Urothelium cell line (cell line): ENCODE measurements around the gene SEC23IP.
"Not testable (repeated sequence)": the region's sequence is repeated elsewhere in the genome, so short reads cannot be mapped to it uniquely, and the experiment has no call there.

Experiments used
- DNase-seq: peaks from one replicate; pipeline ENCODE4 v3.0.0; 2011; ENCODE audit warnings: low spot score, mixed read lengths
- FAIRE-seq: peaks from 2 replicates; lab custom pipeline; 2011; peaks lifted over from hg19 to GRCh38; lab: Jason Lieb, UNC

The SEC23IP gene

DNA sequence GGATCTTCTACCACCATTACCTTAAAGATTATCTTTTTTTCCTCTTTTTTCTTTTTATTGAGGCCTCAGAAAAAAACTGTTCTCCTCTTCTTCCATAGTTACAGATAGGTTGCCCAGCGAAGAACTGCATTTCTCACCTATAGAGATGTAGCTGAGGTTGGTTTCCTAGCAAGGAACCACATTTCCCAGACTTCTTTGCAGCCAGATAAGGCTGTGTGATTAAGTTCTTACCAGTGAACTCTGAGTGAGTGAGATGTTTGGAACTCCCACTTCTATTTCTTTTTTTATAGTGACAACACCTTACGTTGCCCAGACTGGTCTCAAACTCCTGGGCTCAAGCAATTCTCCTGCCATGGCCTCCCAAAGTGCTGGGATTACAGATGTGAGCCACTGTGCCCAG lies 14.0 kb upstream of the SEC23IP start:
- DNase-seq: no peak
- no peak for FAIRE-seq

- not testable (repeated sequence) for FAIRE-seq, DNase-seq
These were observed 8.5 kb upstream of the SEC23IP start for GRCh38 chr10:119883901-119884611.

DNA sequence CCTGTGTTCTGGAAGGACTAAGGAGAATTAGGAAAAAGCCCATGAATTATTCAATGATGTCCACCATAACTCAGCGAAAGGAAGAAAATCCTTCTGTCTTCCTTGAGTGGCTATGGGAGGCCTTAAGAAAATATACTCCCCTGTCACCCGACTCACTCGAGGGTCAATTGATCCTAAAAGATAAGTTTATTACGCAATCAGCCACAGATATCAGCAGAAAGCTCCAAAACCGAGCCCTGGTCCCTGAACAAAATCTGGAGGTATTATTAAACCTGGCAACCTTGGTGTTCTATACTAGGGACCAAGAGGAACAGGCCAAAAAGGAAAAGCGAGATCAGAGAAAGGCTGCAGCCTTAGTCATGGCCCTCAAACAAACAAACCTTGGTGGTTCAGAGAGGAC lies 6.5 kb upstream of the SEC23IP start:
- DNase-seq, FAIRE-seq: not testable (repeated sequence)

GRCh38 chr10:119888715-119889114 lies 3.8 kb upstream of the SEC23IP start:
- not testable (repeated sequence) for DNase-seq, FAIRE-seq

- FAIRE-seq, DNase-seq: not testable (repeated sequence)
These were observed 3.3 kb upstream of the SEC23IP start for GRCh38 chr10:119889201-119889600.

DNA sequence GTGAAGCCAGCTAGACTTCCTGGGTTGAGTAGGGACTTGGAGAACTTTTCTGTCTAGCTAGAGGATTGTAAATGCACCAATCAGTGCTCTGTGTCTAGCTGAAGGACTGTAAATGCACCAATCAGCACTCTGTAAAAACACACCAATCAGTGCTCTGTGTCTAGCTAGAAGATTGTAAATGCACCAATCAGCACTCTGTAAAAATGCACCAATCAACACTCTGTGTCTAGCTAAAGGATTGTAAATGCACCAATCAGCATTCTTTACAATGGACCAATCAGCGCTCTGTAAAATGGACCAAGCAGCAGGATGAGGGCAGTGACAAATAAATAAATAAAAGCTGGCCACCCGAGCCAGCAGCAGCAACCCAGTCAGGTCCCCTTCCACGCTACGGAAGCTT lies 2.2 kb upstream of the SEC23IP start:
- DNase-seq, FAIRE-seq: not testable (repeated sequence)

DNA sequence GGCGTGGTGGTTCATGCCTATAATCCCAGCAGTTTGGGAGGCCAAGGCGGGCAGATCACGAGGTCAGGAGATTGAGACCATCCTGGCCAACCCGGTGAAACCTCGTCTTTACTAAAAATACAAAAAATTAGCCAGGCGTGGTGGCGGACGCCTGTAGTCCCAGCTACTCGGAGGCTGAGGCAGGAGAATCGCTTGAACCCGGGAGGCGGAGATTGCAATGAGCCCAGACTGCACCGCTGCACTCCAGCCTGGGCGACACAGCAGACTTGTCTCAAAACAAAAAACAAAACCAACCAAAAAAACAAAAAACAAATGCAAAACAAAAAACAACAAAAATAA lies 712 bp upstream of the SEC23IP start:
- FAIRE-seq, DNase-seq: not testable (repeated sequence)

DNA sequence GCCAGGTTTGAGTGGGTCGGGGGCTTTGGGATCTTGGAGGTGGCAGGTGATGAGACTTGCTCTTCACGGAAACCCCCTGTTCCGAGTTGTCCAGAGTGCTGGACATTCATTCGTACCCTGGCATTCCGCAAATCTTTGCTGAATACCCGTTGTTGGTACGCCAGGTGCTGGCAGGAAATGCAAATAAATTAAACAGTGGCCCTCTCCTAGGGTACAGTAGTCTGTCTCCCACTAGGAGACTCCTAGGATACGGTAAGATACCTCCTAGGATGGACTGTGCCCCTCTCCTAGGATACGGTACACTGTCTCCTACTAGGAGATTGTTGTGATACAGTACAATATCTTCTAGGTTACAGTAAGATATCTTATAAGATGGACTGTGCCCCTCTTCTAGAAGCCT lies 544 bp downstream of the SEC23IP start:
- no peak for FAIRE-seq
- no peak for DNase-seq

DNA sequence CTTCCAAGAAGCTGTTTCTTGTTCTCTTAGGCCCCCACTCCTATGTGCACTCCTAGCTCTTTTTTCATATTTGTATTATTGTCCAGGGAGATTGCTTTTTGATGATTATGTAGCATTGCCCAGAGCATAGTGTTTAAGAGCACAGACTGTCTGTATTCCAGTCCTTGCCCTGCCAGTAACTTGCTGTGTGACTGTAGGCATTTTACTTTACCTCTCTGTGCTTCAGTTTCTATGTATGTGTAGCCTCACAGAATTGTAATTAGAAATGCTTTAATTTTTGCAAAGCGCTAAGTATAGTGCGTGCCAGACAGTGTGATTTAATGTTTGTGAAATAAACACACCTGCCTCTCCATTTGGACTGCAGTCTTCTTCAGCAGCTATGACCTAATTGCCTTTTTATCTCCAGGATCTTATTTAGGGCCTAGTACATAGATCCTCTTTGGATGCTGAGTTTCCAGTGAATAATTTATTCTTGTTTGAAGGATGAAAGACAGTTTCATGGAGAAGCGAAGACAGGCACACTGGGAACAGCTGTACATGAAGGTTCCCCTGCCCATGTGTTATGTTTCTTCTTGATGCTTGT lies 1.4 kb downstream of the SEC23IP start:
- DNase-seq (no peak), FAIRE-seq (no peak)

DNA sequence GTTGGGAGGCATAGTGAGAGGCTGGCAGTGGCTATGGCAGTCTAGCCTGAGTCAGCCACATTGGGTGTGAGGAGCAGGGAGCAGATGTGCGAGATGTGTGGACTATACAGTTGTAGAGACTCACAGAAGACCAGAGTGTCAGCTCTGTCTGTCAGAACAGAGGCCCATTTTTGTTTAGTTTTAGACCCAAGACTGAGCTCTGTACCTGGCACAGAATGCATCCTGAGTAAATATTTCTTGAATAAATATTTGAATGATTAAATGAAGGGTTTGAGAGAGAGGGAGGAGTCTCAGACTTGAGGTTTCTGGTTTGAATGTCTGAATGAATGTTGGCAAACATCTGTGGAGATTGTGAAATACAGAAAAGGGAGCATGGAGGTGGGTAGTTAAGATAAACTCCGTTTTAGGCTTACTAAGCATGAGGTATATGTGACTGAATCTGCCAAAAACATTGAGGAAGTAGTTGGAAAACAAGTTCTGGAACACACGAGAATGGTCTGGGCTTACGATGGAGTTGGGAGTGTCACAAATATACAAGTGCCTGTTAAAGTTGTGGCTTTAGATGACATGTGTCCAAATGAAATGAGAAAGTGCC lies 3.6 kb downstream of the SEC23IP start:
- no peak for FAIRE-seq
- no peak for DNase-seq

GRCh38 chr10:119896937-119897770 lies 4.6 kb downstream of the SEC23IP start:
- FAIRE-seq: no peak
- no peak for DNase-seq

- FAIRE-seq: no peak
- no peak for DNase-seq
These were observed 6.0 kb downstream of the SEC23IP start for GRCh38 chr10:119898577-119898976.

GRCh38 chr10:119903946-119904666 lies 11.6 kb downstream of the SEC23IP start:
- DNase-seq (no peak), FAIRE-seq (no peak)

GRCh38 chr10:119907695-119908094 lies 15.2 kb downstream of the SEC23IP start:
- not testable (repeated sequence) for DNase-seq, FAIRE-seq

GRCh38 chr10:119908166-119908565 lies 15.6 kb downstream of the SEC23IP start:
- FAIRE-seq: no peak
- no peak for DNase-seq

- no peak for DNase-seq
- no peak for FAIRE-seq
These were observed 18.2 kb downstream of the SEC23IP start for GRCh38 chr10:119910689-119911088.

- no peak for DNase-seq
- no peak for FAIRE-seq
These were observed 25.2 kb downstream of the SEC23IP start for GRCh38 chr10:119917777-119918176.

GRCh38 chr10:119919271-119919670 lies 26.7 kb downstream of the SEC23IP start:
- DNase-seq (no peak), FAIRE-seq (no peak)

DNA sequence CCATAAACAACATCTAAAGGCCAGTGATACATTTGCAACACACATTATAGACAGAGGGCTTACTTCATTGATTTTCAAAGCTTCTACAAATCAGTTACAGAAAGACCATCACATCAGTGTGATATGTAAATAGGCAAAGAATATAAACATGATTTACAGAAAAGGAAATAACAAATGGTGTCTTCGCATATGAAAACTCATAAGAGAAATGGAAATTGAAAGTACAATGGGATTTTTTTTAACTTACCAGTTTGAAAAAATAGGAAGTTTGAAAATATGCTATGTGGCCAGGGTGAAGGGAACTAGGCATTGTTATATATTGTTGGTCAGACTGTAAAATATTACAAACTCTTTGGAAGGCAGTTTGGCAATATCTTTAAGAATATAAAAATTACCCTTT lies 27.3 kb downstream of the SEC23IP start:
- FAIRE-seq: no peak

DNA sequence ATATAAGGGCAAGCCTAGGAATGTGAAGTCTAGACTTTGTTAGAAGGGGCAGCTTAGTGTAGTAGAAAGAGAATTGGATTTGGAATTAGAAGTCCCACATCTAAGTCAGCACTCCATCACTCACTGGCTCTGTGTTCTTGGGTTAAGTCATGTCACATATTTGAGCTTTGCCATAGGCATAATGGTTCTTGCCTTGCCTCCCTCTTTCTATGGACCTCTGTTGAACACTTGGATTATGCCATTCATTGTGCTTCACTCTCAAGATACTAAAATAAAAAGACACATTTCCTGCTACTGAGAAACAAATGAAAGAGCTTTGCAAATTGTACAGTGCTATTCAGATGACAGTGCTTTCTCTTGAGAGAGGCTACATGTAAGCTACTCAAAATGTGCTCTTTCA lies 35.9 kb downstream of the SEC23IP start:
- DNase-seq (no peak), FAIRE-seq (no peak)

More for the DNA sequence above, 27.3 kb downstream of the SEC23IP start:
- DNase-seq: no peak

GRCh38 chr10:119931871-119932270 lies 39.3 kb downstream of the SEC23IP start:
- DNase-seq (no peak), FAIRE-seq (no peak)
